Gastrocnemius medialis (tissue), 4 donors: Measurements from ENCODE around the gene SLX9.

ENCODE experiments used
- CTCF ChIP-seq, 5 experiments: fragments of 450-650 bp in 3 of 5; fragments of 200-600 bp in 2 of 5; sonication (generic) in 2 of 5; IDR thresholded peaks in 4 of 5; conservative IDR thresholded peaks in 1 of 5; 1 replicate in 4 of 5; 2 replicates in 1 of 5; pipeline ENCODE4 v1.5.1; 2016 to 2019; ENCODE audit warnings: antibody characterized with exemption in 5 of 5, mild to moderate bottlenecking in 3 of 5, moderate library complexity in 3 of 5
- POLR2A ChIP-seq, 2 donors: fragments of 450-650 bp; IDR thresholded peaks; one replicate each; pipeline ENCODE4 v1.6.1; 2017; ENCODE audit warnings: antibody characterized with exemption in 2 of 2, mild to moderate bottlenecking in 2 of 2, moderate library complexity in 2 of 2

- TF ChIP-seq CTCF (IDR thresholded peaks at IDR 0.05 in 4 of 5, conservative IDR thresholded peaks at IDR 0.05 in 1 of 5) (no peak), POLR2A (IDR thresholded peaks at IDR 0.05) (no peak)
Measured at GRCh38 chr21:45006536-45007095, 66.8 kb downstream of the SLX9 start.
